GM12864 (cell line): ENCODE data around the gene SUPT7L.

Experiments used
- DNase-seq: peaks from one replicate; pipeline ENCODE4 v3.0.0-alpha.2; 2011; ENCODE audit warnings: low read depth
- H3K4me3 ChIP-seq: 2 replicates; pipeline ENCODE4 v1.5.1; 2011; ENCODE audit warnings: mild to moderate bottlenecking, low read depth, low read length, control low read depth
- TF ChIP-seq, protein P1 (sequence below): IDR thresholded peaks from 2 replicates; pipeline ENCODE4 v1.5.1; 2011; ENCODE audit warnings: low read depth, mild to moderate bottlenecking, moderate library complexity, low read length, control low read depth, inconsistent platforms; ENCODE audit errors: missing control alignments

Gene SUPT7L

DNA sequence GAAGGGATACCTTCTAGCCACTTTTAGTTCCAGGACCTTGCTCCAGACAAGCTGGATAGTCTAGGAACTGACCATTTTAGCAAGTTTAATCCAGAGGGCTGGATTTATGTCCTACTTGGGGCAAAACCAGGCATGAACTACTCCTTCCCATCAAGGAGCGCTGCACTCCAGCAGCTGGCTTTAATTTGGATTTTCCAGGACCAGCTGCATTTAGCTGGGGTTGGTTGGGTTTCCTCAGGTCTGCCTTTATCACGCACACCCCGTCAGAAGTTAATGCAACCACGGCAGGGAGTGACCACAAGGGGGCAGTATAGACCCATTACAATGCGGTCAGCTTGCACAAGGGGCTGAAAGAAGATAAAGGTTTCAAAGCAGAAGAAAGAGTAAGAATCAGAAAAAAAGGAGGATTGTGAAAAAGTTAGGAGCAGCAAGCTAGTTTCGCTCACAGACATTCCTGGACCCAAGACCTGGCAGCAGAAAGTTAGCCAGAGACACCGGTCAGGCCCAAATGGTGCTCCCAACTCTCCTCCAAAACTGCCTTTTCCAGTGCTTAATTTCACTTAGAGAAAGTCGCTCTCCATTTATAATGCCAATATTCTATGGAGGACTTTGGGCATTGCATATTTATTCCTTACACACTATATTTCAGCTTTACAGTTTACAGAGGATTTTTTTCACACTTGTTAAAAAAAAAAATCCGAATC, 40.4 kb upstream of the SUPT7L start:
- DNase-seq: peak; percentile 26
- H3K4me3 ChIP-seq: no peak overlapping the region
- TF ChIP-seq, protein P1, sequence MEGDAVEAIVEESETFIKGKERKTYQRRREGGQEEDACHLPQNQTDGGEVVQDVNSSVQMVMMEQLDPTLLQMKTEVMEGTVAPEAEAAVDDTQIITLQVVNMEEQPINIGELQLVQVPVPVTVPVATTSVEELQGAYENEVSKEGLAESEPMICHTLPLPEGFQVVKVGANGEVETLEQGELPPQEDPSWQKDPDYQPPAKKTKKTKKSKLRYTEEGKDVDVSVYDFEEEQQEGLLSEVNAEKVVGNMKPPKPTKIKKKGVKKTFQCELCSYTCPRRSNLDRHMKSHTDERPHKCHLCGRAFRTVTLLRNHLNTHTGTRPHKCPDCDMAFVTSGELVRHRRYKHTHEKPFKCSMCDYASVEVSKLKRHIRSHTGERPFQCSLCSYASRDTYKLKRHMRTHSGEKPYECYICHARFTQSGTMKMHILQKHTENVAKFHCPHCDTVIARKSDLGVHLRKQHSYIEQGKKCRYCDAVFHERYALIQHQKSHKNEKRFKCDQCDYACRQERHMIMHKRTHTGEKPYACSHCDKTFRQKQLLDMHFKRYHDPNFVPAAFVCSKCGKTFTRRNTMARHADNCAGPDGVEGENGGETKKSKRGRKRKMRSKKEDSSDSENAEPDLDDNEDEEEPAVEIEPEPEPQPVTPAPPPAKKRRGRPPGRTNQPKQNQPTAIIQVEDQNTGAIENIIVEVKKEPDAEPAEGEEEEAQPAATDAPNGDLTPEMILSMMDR: peak; percentile 86

DNA sequence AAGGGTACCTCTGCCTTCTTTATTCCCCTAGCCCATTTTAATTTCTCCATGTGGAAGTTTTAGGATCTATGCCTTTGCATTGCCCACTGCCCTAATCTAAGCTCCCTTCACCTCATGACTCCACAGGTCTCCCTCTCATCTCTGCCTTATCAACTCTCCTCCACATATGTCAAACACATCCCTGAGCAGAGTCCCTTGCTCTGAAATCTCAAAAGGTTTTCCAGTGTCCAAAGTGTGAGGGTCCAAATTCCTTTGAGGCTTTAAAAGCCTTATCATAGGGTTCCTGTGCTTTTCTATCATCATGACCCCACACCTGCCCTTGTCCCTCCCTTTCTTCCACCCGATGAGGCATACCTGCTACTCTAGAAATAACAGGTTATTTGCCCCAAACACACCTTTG, 38.9 kb upstream of the SUPT7L start:
- DNase-seq: no peak
- TF ChIP-seq, protein P1: no peak
- H3K4me3 ChIP-seq: no peak overlapping the region

DNA sequence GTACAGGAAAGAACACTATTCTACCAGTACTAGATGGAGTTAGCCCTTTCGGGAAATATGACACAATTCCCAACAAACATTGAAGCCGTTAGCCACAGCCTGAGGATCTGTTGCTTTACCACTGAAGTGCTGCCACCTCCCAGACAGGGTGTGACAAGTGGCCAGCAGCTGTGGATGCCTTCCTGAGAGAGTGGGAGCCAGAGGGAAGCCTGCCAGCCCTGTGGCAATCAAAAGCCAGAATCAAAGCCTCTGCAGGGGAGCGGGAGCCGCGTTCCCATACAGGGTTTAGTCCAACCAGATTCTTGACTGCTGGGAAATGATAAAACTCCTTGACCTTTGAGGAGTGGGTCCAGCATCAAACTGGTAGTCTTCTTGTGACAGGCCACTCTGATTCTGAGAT, 38.3 kb upstream of the SUPT7L start:
- DNase-seq: no peak
- TF ChIP-seq, protein P1: no peak
- H3K4me3 ChIP-seq: no peak overlapping the region

DNA sequence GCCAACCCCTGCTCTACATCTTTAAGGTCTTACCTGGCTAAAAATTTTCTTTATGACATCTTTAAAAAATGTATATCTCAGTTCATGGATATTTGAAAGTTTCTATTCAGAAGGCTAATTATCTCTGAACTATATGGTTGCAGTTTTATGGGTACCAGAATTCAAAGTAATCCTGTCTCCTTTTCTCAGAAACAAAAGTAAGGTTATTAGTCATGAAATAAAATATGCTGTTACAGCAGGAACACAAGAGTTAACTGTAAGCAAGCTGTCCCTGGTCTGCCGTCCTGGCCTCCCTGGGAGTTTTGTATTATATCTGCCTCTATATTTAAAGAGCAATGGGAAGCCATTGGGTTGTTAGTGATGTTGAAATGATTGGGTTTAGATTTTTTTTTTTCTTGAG, 34.2 kb upstream of the SUPT7L start:
- no peak for DNase-seq
- TF ChIP-seq, protein P1: no peak
- H3K4me3 ChIP-seq: no peak overlapping the region

DNA sequence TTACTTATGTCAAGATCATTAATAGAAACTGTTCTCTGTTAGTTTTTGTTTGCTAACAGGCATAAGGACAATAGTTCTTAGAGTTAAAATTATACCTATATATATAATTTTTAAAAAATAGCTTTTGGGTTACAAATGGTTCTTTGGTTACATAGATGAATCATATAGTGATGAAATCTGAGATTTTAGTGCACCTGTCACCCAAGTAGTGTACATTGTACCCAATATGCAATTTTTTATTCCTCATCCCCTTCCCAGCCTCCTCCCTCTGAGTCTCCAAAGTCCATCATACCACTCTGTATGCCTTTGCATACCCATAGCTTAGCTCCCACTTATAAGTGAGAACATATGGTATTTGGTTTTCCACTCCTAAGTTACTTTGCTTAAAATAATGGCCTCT, 26.6 kb upstream of the SUPT7L start:
- TF ChIP-seq, protein P1: no peak
- H3K4me3 ChIP-seq: no peak overlapping the region
- DNase-seq: no peak

DNA sequence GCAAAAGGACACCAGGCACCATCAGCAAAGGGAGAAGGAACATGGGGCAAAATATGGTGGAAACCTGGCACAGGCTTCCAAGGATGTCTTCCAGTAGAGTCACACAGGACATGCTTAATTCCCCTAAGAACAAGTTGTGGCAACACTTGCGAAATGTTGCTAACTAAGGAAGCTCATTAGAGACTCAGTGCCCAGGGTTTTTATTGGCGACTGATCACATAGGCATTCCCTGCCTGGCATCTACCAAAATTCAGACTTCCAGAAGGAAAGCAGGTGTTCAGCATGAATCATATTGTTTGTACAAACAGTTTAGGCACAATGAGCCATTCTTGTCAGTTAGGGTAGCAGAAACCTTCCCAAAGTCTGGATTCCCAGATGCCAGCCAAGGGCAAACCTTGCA, 26.0 kb upstream of the SUPT7L start:
- TF ChIP-seq, protein P1: no peak
- no peak overlapping the region for H3K4me3 ChIP-seq
- DNase-seq: no peak

DNA sequence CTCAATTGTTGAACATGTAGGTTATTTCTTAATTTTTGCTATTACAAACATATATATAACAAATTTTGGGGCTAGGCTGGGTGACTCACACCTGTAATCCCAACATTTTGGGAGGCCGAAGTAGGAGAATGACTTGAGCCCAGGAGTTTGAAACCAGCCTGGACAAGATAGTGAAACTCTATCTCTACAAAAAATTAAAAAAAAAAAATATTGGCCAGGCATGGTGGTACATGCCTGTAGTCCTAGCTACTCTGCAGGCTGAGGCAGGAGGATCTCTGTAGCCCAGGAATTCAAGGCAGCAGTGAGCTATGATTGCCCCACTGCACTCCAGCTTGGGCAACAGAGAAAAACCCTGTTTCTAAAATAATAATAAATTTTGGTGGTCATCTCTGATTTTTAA, 23.8 kb upstream of the SUPT7L start:
- DNase-seq: no peak
- H3K4me3 ChIP-seq: no peak overlapping the region
- TF ChIP-seq, protein P1: no peak
